Activated CD8-positive, alpha-beta memory T cell treated with anti-CD3 and anti-CD28 coated beads, Interleukin-2, amount 50 U/mL, for 24 hours (primary cell): ENCODE data around the gene SPPL2A.
"Not testable (repeated sequence)": the region's sequence is repeated elsewhere in the genome, so short reads cannot be mapped to it uniquely, and the experiment has no call there.

Experiments used
- DNase-seq: peaks from one replicate; pipeline ENCODE4 v3.0.0-alpha.2; 2020; ENCODE audit errors: extremely low read depth

Gene SPPL2A

GRCh38 chr15:50773389-50773788 lies 7.9 kb upstream of the SPPL2A start:
- DNase-seq, result no peak

DNA sequence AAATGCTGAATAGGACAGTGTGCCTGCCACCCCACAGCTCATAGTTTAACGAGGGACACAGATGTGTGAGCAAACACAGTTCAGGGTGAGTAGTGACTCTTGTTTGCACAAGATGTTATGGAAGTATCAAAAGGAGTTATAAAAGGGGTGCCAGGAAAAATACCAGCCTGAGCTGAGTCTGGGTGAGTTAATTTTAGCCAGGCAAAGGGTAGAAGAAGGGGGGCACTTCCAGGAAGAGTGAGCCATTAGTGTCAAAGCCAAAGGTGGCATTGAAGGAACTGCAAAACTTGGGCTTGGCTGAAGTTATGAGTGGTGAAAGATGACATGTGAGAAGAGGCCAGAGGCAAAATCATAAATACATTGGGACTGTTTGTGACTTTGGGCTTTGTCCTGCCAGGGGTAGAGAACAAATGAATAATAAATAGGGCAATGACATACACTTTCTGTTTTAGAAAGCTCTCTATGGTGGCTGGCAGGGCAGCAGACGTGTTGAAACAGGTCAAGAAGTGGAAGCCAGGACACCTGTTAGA lies 1.9 kb upstream of the SPPL2A start:
- DNase-seq, result no peak

GRCh38 chr15:50764461-50765194 lies 878 bp downstream of the SPPL2A start:
- no peak for DNase-seq

GRCh38 chr15:50758712-50759205 lies 6.7 kb downstream of the SPPL2A start:
- DNase-seq, result no peak

DNA sequence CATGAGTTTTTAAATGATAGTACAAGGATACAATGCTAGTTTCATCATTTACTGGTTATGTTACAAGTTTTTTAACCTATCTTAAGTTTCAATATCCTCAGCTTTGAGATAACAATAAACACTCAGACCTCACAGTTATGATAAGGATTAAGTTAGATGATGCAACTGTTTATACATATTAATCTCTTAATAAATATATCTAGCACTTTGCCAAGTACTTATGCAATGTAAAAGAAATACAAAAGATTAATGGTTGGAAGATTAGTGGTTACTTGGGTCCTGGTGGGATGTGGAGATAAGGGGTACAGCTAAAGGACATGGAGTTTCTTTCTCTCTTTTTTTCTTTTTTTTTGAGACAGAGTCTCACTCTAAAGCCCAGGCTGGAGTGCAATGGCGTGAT lies 12.0 kb downstream of the SPPL2A start:
- no peak for DNase-seq

DNA sequence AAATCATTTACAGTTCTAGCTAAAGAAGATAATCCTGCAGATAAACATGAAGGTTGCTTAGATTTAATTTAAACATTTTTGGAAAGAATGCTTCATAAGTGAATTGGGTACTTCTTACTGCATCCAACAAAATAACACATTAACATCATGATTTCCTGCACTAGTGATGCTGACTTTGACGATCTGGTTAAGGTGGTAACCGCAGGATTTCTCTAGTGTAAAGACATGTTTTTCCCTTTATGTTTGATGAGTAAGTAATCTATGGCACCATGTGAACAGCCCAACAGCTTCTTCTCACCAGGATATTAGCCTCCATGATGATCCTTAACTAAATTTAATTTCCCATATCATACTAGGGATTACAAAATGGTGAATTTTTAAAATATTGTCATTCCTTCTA lies 14.1 kb downstream of the SPPL2A start:
- no peak for DNase-seq

DNA sequence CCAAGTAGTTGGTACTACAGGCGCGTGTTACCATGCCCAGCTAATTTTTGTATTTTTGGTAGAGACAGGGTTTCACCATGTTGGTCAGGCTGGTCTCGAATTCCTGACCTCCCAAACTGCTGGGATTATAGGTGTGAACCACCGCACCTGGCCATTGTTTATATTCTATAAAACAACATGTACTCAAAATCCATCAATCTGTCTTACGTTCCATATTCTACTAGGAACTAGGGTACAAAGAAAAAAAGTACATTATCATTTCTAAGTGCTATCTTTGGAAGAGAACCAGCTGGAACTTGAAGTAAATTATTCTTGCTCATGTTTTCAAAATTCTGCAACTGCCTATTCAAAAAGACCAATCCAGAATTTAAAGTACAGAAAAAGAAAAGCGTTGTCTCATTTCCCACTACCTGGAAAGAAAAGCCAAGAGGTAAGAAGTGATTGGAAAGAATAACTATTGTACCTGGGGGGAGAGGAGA lies 15.2 kb downstream of the SPPL2A start:
- DNase-seq, result no peak

GRCh38 chr15:50747523-50747922 lies 18.0 kb downstream of the SPPL2A start:
- no peak for DNase-seq

DNA sequence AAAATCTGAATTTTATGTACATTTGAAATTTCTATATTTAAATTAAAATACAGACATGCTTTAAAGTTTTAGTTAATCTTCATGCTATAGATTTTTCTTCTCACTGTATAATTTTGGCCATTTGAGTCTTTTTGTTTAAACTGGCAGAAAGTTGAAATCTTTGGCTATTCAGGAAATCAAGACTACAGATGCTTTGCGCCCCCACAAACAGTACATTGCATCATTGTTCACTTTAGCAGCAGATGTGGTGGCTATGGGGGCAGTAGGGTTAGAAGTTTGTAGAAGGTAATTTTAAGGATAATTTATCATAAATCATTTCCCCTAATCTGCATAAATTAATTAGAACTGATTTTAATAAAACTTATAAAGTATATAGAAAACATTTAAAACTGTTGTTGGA lies 20.9 kb downstream of the SPPL2A start:
- no peak for DNase-seq

- DNase-seq, result no peak
Measured at GRCh38 chr15:50740955-50741354, 24.6 kb downstream of the SPPL2A start.

GRCh38 chr15:50736823-50737222 lies 28.7 kb downstream of the SPPL2A start:
- DNase-seq, result no peak

DNA sequence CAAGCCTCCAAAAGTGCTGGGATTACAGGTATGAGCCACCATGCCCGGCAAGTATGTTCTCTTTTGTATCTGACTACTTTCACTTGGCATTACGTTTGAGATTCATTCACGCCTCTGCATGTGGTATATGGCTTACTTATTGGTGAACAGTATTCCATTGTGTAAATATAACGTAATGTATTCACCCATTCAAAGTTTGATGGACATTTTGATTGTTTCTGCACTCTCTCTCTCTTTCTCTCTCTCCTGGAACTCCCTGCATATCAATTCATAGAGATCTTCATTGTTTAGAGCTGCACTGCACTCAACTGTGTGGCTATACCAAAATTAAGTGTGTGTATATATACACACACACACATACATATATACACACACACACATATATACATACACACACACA lies 30.4 kb downstream of the SPPL2A start:
- DNase-seq, result no peak

DNA sequence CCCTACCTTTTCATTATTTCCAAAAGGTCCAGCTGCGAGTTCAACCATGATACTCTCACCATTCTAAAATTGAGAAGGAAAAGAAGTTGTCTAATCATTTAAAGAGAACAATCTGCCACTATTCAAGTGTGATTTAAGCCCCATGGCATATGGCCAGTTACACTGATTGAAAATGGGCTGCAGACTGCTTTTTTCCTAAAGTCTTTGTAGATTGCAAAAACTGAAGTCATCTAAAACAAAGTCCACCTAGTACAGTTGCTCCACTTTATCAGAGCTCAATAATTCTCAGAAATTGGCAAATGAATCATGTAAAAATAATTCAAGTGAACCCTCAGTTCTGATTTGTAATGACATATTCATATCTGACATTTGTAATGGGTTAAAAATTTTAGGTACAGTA lies 39.2 kb downstream of the SPPL2A start:
- DNase-seq, result no peak

- DNase-seq, result no peak
Measured at GRCh38 chr15:50718700-50719125, 46.8 kb downstream of the SPPL2A start.

DNA sequence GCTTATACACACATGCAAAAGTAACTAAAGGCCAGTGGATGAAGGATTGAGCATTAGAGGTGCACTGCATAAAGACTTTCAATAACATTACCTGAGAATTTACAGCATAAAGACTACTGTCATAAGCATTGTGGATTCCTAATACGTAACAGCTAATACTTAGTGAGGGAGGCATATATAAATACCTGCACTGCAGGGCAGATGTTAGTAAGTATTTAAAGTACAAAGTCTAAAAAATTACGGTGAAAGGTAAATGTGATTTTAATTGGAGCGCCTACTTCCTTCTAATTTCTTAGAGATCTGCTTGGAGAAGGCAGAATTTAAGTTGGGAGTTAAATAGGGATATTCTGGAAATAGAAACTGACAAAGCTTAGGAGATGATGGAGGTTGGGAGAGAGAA lies 53.5 kb downstream of the SPPL2A start:
- no peak for DNase-seq

DNA sequence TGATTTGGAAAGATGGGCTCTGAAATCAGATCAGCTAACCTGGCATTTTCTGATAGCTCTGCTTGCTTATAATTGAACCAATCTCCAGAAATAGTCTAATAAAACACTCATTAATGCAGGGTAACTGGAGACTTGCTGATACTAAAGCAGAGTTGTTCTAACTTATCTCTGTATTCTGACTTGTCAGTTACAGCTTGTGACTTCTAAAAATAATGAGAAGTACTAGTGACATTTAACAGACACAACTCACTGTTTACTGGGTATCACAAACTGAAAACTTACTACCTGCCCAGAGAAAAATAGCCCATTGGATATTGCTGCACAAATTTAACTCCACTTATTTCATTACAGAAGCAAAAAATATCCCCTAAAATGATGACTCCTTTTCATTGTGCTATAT lies 54.9 kb downstream of the SPPL2A start:
- DNase-seq, result no peak

- no peak for DNase-seq
Measured at GRCh38 chr15:50707878-50708427, 57.6 kb downstream of the SPPL2A start.

GRCh38 chr15:50702762-50703334 lies 62.7 kb downstream of the SPPL2A start:
- DNase-seq, result no peak

DNA sequence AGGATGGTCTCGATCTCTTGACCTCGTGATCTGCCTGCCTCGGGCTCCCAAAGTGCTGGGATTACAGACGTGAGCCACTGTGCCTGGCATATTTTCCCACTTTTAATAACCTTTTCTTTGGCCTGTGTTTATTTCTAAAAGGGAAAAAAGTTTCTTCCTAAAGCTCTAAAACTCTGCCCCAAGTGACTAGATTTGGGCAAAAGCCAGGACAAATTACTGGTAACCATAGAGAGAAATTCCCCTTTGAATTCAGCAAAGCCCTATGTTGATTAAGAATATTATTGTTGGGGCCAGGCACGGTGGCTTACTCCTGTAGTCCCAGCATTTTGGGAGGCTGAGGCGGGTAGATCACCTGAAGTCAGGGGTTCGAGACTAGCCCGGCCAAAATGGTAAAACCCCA lies 67.4 kb downstream of the SPPL2A start:
- no peak for DNase-seq

GRCh38 chr15:50697109-50697797 lies 68.3 kb downstream of the SPPL2A start:
- no peak for DNase-seq

DNA sequence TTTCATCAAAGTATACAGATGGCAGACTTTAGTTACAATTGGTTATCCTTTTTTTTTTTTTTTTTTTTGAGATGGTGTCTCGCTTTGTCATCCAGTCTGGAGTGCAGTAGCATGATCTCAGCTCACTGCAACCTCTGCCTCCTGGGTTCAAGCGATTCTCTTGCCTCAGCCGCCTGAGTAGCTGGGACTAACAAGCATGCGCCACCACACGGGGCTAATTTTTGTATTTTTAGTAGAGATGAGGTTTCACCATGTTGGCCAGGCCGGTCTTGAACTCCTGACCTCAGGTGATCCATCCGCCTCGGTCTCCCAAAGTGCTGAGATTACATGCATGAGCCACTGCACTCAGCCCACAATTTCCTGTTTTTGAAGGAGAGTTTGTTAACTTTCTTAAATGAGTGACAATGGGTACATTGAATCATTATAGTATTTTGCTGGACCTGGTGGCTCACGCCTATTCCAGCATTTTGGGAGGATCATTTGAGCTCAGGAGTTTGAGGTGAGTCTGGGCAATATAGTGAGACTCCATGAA lies 70.8 kb downstream of the SPPL2A start:
- DNase-seq, result not testable (repeated sequence)

DNA sequence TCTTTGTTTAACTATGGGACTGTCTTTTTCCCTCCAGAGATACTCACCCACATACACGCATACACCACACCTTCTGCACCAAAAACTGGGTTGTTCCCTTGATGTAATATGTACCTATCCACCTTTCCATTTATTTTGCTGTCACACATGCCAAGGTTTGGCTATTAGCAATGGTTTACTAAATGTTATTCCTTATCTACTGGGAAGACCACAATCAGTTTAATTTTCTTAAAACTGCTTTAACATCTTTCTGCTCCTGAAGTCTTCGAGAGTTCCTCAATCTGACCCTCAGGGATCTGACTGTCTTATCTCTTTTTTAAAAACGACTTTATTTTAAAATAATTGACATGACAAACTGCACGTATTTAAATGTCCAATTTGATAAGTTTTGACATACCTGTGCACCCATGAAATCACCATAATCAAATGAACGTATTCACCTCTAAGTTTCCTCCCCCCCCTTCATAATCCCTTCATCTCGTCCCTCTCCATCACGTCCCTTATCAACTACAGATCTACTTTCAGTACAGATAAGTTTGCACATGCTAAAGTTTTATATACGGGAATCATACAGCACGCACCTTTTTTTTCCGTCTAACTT lies 78.1 kb downstream of the SPPL2A start:
- no peak for DNase-seq
